Stimulated activated naive CD8-positive, alpha-beta T cell treated with anti-CD3 and anti-CD28 coated beads, Interleukin-15, Interleukin-2, amounts not matched to agents 100 ng/mL and 50 ng/mL, for 24 hours (primary cell): ENCODE results near the gene CTNNA1.
A peak's percentile ranks its signal among the peaks of the same experiment; 100 is the strongest.
"Not testable (repeated sequence)": the region's sequence is repeated elsewhere in the genome, so short reads cannot be mapped to it uniquely, and the experiment has no call there.

Experiments used
- H3K27ac Mint-ChIP-seq: one replicate; pipeline ENCODE4 v1.8.0; 2021; ENCODE audit warnings: mild to moderate bottlenecking, mixed read lengths
- H3K27me3 Mint-ChIP-seq: one replicate; pipeline ENCODE4 v1.8.0; 2021; ENCODE audit warnings: mixed read lengths
- H3K36me3 Mint-ChIP-seq: one replicate; pipeline ENCODE4 v1.8.0; 2021; ENCODE audit warnings: low read depth, mixed read lengths
- H3K4me1 Mint-ChIP-seq: one replicate; pipeline ENCODE4 v1.8.0; 2021; ENCODE audit warnings: low read depth, mixed read lengths
- H3K4me3 Mint-ChIP-seq: one replicate; pipeline ENCODE4 v1.8.0; 2021; ENCODE audit warnings: mild to moderate bottlenecking, mixed read lengths
- H3K9me3 Mint-ChIP-seq: one replicate; pipeline ENCODE4 v1.8.0; 2021; ENCODE audit warnings: mixed read lengths

Gene CTNNA1

DNA sequence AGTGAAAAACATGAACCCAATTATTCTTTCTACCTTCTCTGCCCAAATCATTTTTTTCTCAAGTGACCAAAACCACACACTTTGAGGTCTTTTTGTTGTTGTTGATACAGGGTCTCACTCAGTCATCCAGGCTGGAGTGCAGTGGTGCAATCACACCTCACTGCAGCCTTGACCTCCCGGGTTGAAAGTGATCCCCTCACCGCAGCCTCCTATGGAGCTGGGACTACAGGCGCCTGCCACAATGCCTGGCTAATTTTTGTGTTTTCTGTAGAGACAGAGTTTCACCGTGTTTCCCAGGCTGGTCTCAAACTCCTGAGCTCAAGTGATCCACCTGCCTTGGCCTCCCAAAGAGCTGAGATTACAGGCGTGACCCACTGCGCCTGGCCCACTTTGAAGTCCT, 8.4 kb downstream of the CTNNA1 start:
- not testable (repeated sequence) for H3K4me3 Mint-ChIP-seq, H3K9me3 Mint-ChIP-seq, H3K27ac Mint-ChIP-seq
- Mint-ChIP-seq H3K27me3 (peaks cover 35% of the 10 kb centered on the region), H3K36me3 (peaks cover 58% of the 10 kb centered on the region), H3K4me1 (peaks cover 37% of the 10 kb centered on the region)

DNA sequence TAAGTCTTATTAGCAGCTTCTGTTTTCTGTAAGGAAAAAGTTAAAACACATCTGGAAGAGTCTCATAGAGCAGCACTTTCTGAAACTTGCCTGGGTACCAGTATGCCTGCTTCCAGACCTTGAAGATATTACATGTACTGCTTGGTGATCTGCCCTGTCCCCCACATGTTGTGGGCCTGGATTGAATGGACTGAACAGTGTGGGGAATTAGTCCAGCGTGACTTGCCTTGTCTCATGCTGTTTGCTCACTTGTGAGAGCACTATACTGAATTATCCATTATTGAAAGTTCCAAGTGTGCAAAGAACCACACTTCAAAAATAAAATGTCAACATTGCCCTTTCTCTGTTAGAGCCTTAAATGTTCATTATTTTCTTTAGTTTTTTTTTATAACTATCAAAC, 8.9 kb downstream of the CTNNA1 start:
- Mint-ChIP-seq H3K36me3 (peaks cover 54% of the 10 kb centered on the region), H3K4me3 (no peak overlapping the region), H3K9me3 (peaks cover 8% of the 10 kb centered on the region), H3K27me3 (peaks cover 31% of the 10 kb centered on the region), H3K4me1 (peaks cover 33% of the 10 kb centered on the region), H3K27ac (no peak overlapping the region)

DNA sequence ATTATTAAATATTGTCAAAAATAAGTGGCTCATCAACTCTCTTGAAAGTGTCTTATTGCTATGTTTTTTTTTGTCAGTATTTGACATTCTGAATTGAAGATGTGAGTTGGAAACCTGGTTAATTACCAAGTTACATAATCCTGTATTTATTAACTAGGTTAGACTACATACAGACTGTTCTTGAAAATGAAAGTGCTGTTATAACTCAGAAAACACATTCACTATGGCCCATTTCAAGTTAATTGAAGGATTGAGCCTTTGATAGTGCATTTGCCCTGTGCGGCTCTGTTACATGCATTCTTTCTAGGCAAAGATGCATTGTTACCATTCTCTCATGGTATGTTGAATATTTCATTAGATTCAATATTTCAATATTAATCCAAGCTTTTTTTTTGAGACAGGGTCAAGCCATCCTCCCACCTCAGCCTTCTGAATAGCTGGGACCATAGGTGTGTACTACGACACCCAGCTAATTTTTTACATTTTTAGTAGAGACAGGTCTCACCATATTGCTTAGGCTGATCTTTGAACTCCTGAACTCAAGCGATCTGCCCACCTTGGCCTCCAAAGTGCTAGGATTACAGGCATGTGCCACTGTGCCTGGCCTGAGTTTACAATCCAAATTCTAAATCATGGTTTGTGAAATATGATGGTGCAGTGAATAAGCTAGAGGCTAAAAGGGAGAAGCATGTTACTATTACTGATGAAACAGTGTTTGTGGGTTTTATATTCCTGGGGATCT, 10.0 kb downstream of the CTNNA1 start:
- Mint-ChIP-seq H3K9me3 (peaks cover 4% of the 10 kb centered on the region), H3K27me3 (peaks cover 24% of the 10 kb centered on the region), H3K4me1 (peaks cover 26% of the 10 kb centered on the region), H3K27ac (no peak overlapping the region), H3K36me3 (peaks cover 46% of the 10 kb centered on the region), H3K4me3 (no peak overlapping the region)

DNA sequence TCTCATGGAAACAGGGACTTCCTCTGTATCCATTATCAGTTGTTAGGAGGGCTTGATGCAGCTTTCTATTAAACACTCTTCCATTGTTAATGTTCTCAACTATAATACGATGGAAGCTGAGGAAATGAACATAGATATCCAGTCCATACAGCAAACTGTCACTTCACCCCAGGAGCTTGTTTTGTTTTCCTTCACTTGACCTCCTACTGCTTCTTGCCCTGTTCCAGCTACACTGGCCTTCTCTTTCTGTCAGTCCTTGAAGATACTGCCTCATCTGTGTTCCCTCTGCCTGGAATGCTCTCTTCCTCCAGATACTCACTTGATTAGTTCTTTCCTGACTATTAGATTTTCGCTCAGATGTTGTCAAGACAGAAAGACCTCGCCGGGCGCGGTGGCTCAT, 17.1 kb downstream of the CTNNA1 start:
- H3K4me3 Mint-ChIP-seq, result no peak overlapping the region
- peaks cover 6% of the 10 kb centered on the region for H3K4me1 Mint-ChIP-seq
- peaks cover 11% of the 10 kb centered on the region for H3K36me3 Mint-ChIP-seq
- peaks cover 21% of the 10 kb centered on the region for H3K27me3 Mint-ChIP-seq
- H3K27ac Mint-ChIP-seq, result no peak overlapping the region
- H3K9me3 Mint-ChIP-seq, result no peaks in the 10 kb centered on the region

DNA sequence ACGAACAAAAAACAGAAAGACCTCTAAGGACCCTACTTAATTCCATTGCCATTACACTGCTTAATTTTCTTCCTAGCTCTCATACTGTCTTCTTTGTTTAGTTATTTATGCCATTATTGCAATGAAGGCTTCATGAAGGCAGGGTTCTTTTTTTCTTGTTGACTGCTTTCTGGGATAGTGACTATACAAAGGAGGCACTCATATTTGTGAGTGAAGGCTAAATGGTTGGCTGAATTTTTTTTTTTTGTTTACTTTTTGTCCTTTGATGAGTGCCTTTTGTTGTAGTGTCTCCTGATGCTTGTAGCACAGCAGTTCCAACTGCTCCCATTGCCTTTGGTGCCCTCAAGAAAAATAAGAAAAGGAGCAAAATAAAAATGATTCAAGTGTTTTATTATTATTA, 17.8 kb downstream of the CTNNA1 start:
- Mint-ChIP-seq H3K9me3 (no peaks in the 10 kb centered on the region), H3K4me1 (peaks cover 5% of the 10 kb centered on the region), H3K27me3 (peaks cover 19% of the 10 kb centered on the region), H3K4me3 (no peak overlapping the region), H3K36me3 (peaks cover 11% of the 10 kb centered on the region), H3K27ac (no peak overlapping the region)

DNA sequence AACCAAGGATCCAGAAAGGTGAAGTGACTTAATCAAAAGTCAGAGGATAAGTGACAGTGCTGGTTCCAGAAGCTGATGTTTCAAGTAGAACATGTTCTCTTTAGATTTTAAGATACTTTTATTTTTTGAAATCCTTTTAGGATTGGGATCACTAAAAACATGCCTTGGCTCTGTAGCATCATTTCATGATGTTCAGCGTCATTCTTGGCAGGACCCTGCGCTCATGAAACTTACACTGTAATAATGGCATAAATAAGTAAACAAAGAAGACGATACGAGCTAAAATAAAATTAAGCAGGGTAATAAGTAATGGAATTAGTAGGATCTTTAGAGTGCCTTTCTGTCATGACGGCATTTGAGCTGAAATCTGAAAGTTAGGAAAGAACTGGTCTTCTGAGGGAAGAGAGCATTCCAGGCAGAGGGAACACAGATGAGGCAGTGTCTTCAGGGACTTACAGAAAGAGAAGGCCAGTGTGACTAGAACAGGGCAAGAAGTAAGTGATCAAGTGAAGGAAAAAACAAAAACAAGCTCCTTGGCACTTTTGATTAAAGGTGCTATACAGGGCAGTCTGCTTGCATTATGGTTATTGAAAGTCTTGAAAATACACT, 19.9 kb downstream of the CTNNA1 start:
- Mint-ChIP-seq H3K27ac (no peak overlapping the region), H3K9me3 (no peaks in the 10 kb centered on the region), H3K27me3 (peaks cover 12% of the 10 kb centered on the region), H3K36me3 (peaks cover 12% of the 10 kb centered on the region), H3K4me3 (no peak overlapping the region), H3K4me1 (peaks cover 3% of the 10 kb centered on the region)

DNA sequence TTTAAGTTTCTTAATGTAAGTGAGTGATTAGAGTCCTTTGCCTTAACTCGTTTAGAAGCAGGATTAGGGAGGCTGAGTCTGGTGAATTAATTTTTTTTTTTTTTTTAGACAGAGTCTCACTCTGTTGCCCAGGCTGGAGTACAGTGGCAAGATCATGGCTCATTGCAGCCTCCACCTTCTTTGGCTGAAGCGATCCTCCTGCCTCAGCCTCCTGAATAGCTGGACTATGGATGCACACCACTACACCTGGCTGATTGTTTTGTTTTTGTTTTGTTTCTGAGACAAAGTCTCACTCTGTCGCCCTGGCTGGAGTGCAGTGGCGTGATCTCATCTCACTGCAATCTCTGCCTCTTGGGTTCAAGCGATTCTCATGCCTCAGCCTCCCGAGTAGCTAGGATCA, 20.4 kb downstream of the CTNNA1 start:
- Mint-ChIP-seq H3K27me3 (peaks cover 16% of the 10 kb centered on the region), H3K36me3 (peaks cover 18% of the 10 kb centered on the region)
- H3K9me3 Mint-ChIP-seq, H3K4me3 Mint-ChIP-seq, H3K4me1 Mint-ChIP-seq, H3K27ac Mint-ChIP-seq: not testable (repeated sequence)

DNA sequence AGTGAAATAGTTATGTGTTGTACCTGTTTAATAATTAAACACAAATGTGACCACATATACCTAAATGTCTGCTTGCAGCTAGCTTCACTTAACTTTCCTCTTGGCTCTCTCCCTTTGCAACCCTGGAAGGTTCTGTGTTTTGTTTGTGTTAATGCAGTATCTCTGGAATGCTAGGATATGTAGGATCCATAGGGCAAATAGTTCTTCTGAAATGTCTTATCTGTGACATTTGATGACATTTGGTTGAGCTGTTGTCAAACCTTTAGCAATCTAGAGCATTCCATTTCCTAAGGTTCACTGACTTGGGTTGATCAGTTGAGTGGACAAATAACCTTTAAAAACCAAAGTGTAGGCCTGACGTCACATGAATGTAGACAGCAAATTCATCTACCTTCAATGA, 21.8 kb downstream of the CTNNA1 start:
- Mint-ChIP-seq H3K4me1 (peaks cover 3% of the 10 kb centered on the region), H3K27ac (no peak overlapping the region), H3K27me3 (peaks cover 14% of the 10 kb centered on the region), H3K9me3 (no peaks in the 10 kb centered on the region), H3K4me3 (no peak overlapping the region), H3K36me3 (peaks cover 18% of the 10 kb centered on the region)

DNA sequence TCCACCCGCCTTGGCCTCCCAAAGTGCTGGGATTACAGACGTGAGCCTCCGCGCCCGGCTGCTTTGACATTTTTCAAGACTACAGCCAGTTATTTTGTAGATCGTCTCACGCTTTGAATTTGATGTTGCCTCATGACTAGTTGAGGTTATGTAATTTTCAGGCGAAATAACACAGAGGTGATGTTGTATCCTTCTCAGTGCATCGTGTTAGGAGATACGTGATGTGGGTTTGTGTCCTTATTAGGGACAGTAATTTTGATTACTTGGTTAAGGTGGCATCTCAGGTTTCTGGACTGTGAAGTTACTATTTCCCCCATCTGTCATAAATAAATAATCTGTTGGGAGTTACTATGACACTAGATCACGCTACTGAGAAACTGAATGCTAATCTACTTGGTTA, 25.0 kb downstream of the CTNNA1 start:
- Mint-ChIP-seq H3K9me3 (no peaks in the 10 kb centered on the region), H3K27ac (no peak overlapping the region), H3K27me3 (peaks cover 9% of the 10 kb centered on the region), H3K4me1 (peaks cover 3% of the 10 kb centered on the region), H3K4me3 (no peak overlapping the region), H3K36me3 (peaks cover 27% of the 10 kb centered on the region)

DNA sequence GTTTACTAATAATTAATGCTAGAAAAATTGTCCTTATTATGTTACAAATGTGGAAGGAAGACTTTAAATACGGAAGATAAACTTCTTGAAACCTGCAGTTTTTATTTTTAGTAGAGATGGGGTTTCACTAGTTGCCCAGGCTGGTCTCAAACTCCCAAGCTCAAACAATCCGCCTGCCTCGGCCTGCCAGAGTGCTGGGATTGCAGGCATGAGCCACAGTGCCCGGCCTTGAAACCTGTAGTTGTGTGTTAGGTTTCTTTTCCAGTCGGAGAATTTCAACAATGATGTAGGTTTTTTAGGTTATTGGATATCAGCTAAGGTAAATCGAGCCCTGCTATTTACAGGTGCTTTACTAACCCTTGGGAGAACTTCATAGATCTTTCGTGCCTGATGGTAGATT, 30.8 kb downstream of the CTNNA1 start:
- Mint-ChIP-seq H3K4me3 (no peak overlapping the region), H3K9me3 (no peaks in the 10 kb centered on the region), H3K36me3 (peaks cover 40% of the 10 kb centered on the region), H3K4me1 (peaks cover 1% of the 10 kb centered on the region), H3K27ac (no peak overlapping the region), H3K27me3 (peaks cover 24% of the 10 kb centered on the region)

DNA sequence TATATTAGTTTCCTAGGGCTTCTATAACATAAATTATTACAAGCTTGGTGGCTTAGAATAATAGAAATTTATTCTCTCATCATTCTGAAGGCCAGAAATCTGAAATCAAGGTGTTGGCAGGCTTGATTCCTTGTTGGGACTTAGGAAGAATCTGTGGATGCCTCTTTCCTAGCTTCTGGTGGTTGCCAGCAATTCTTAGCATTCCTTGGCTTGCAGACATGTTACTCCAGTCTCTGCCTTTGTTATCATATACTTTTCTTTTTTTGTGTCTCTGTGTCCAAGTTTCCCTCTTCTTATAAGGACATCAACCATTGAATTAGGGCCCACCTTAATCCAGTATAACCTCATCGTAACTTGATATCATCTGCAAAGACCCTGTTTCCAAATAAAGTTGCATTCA, 31.4 kb downstream of the CTNNA1 start:
- Mint-ChIP-seq H3K4me3 (no peak overlapping the region), H3K4me1 (peaks cover 5% of the 10 kb centered on the region), H3K27ac (no peak overlapping the region), H3K27me3 (peaks cover 27% of the 10 kb centered on the region), H3K36me3 (peaks cover 40% of the 10 kb centered on the region), H3K9me3 (no peaks in the 10 kb centered on the region)

DNA sequence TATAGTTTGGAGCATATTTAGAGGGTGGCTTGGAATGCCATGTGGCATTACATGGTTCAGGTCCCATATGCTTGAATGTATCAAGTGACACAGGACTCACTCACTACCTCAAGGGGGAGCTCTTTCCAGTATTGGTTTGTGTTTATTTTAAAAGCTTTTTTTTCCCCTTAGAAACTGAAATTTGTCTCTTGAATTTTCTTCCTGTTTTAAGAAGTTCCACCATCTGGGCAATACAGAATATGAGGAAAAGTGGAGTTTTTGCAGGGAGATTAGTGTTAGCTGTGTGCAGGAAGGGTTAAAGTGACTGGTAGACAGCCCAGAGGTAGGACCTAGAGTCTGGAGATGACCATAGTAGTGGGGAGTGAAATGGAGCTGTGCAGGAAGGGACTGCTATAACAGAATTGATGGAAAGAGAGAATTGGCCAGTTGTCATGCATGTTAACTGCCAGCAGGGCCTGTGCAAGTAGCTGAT, 36.6 kb downstream of the CTNNA1 start:
- peak overlapping the region; percentile 79 for H3K27ac Mint-ChIP-seq
- peaks cover 57% of the 10 kb centered on the region for H3K27me3 Mint-ChIP-seq
- H3K4me3 Mint-ChIP-seq, result peak overlapping the region; percentile 4
- peaks cover 39% of the 10 kb centered on the region for H3K4me1 Mint-ChIP-seq
- no peaks in the 10 kb centered on the region for H3K9me3 Mint-ChIP-seq
- H3K36me3 Mint-ChIP-seq, result peaks cover 16% of the 10 kb centered on the region

DNA sequence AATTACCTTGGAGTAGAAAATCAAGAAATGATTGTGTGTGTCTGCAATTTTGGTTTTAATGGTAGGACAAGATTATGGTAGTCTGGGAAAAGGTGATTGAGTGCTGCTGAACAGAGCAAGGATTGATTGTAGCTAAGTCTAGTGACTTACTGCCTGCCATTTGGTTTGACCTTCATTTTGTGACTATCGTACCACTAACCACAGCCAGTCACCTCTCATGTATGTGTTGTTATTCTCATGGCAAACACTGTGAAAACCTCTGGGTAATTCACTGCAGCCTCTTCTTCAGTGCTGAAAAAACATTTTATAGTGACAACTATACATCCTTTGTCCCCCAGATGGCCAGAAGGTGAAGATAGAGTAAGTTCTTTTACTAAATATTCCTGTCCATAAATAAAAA, 37.5 kb downstream of the CTNNA1 start:
- Mint-ChIP-seq H3K4me1 (peaks cover 39% of the 10 kb centered on the region), H3K36me3 (peaks cover 13% of the 10 kb centered on the region), H3K27ac (no peak overlapping the region), H3K27me3 (peaks cover 57% of the 10 kb centered on the region), H3K9me3 (no peaks in the 10 kb centered on the region), H3K4me3 (no peak overlapping the region)

DNA sequence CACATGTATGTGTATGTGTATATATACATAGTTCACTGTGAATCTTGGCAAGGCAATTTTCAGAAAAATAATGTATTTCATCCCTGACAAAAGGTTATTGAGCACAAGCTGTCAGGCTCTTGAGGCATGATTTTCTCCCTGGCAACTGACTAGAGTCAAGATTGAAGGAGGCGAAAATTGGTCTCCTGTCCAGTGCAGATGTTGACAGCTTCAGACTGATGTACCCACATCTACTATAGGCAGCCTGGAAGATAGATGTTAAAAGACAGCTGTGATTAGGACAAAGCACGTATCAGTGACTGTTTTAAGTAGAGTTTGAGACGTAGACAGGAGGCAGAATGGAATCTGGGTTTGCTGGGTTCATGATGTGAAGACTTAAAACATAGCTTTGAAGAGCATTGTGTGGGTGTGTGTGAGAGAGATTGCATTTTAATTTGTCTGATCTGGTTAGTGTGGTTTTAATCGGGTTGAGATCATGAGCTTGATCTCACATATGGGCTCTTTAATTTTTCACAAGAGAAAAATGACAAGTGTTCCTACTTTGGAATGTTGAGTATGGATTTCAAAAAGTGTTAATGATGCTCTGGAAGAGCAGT, 39.1 kb downstream of the CTNNA1 start:
- Mint-ChIP-seq H3K36me3 (peaks cover 3% of the 10 kb centered on the region), H3K9me3 (no peaks in the 10 kb centered on the region), H3K4me1 (peaks cover 39% of the 10 kb centered on the region), H3K27ac (peak overlapping the region; percentile 16), H3K4me3 (peak overlapping the region; percentile 0), H3K27me3 (peaks cover 69% of the 10 kb centered on the region)

DNA sequence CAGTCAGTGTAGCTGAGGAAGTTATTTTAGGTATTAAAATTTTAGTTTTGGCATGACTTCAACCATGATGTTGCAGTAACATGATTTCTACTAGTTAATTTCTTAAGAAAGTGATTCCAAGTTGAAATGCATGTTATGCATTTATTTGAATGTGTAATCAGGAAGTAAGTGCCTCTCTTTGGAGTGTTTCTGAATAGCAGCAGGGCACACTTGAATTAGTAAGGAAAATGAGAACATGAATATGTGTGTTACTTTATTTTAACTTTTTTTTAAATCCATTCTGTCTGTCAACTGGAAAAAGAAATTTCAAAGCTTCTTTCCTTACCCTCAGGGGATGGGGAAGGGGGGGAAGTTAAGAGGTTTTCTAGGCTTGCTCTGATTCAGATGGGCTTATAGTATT, 40.4 kb downstream of the CTNNA1 start:
- H3K4me1 Mint-ChIP-seq, result peaks cover 39% of the 10 kb centered on the region
- H3K27ac Mint-ChIP-seq, result no peak overlapping the region
- H3K27me3 Mint-ChIP-seq, result peaks cover 69% of the 10 kb centered on the region

More for the DNA sequence above, 40.4 kb downstream of the CTNNA1 start:
- Mint-ChIP-seq H3K4me3 (no peak overlapping the region), H3K9me3 (no peaks in the 10 kb centered on the region), H3K36me3 (peaks cover 6% of the 10 kb centered on the region)
